Activated T-helper 1 cell treated with anti-CD3 and anti-CD28 coated beads, Interleukin-12 subunit alpha, Interleukin-12 subunit beta, Interleukin-2, Interleukin-4 antibody, amounts not matched to agents 30 ng/mL and 10 ng/mL and 1 ng/mL, durations not matched to agents 14 hours and 24 hours and 36 hours (primary cell): ENCODE results near the gene OLFM2. TPM values are rescaled to one million over a fixed set of nuclear protein-coding genes. Genes with fewer than 3 reads are reported as not detected.

Experiments used
- DNase-seq: peaks from one replicate; pipeline ENCODE4 v3.0.0; 2021; ENCODE audit warnings: low spot score
- H3K27ac Mint-ChIP-seq: one replicate; pipeline ENCODE4 v1.8.0; 2021; ENCODE audit warnings: mild to moderate bottlenecking, mixed read lengths
- H3K27me3 Mint-ChIP-seq: one replicate; pipeline ENCODE4 v1.8.0; 2022; ENCODE audit warnings: mild to moderate bottlenecking, moderate library complexity, mixed read lengths; ENCODE audit not compliant: insufficient read depth
- H3K36me3 Mint-ChIP-seq: one replicate; pipeline ENCODE4 v1.8.0; 2021; ENCODE audit warnings: low read depth, mixed read lengths
- H3K4me1 Mint-ChIP-seq: one replicate; pipeline ENCODE4 v1.8.0; 2021; ENCODE audit warnings: low read depth, mixed read lengths
- H3K4me3 Mint-ChIP-seq: one replicate; pipeline ENCODE4 v1.8.0; 2021; ENCODE audit warnings: mild to moderate bottlenecking, moderate library complexity, mixed read lengths
- H3K9me3 Mint-ChIP-seq: one replicate; pipeline ENCODE4 v1.8.0; 2021; ENCODE audit warnings: mixed read lengths
- intact Hi-C: fragments of 100-400 bp; cut with micrococcal nuclease; formaldehyde crosslinking; loops from one replicate; pipeline ENCODE4 v1.15.1; 2024
- total RNA-seq: library from RNA; stranded (reverse); gene quantifications from 2 replicates; pipeline ENCODE4 v1.2.3, GENCODE V29; 2022

Gene OLFM2
- total RNA-seq, 1 donor from 2014 or later, result 1.6 TPM

DNA sequence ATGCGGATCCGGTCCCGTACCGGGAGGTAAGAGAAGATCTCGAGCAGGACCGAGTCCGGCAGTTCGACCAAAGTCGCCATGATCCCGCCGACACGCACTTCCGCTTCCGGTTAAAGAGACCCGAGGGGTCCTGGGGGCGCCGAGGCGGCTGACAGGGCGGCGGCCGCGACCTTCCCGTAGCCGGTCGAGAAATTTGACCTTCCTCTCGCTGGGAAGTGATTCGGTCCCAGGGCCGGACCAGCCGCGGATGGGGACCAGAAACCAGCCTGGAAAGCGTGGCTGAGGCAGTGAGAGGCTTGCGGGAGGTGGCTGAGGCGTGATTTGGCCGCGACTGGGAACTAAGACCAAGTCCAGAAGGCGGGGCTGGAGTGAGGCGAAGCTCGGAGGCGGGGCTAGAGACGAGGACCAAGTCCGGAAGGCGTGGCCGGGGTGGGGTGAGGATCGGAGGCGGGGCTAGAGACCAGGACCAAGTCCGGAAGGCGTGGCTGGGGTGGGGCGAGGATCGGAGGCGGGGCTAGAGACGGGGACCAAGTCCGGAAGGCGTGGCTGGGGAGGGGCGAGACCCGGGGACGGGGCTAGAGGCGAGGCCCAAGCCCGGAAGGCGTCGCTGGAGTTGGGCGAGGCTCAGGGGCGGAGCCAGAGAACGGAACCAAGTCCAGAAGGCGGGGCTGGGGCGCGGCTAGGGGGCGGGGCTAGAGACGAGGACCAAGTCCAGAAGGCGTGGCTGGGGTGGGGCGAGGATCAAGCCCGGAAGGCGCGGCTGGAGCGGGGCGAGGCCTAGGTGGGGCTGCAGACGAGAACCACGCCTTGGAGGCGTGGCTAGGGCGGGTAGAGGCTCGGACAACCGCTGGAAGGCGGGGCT lies 117.3 kb downstream of the OLFM2 start, which contains the start of gene FBXL12:
TSS of gene FBXL12 (minus strand) at position 346 of the 862 bp plus-strand sequence. CDS start at position 80, 266 bp downstream.
- H3K4me1 Mint-ChIP-seq, result peaks cover 27% of the 10 kb centered on the region
- peaks cover 18% of the 10 kb centered on the region for H3K36me3 Mint-ChIP-seq
- H3K27ac Mint-ChIP-seq, result peak within 1 kb of the TSS; percentile 87
- intact Hi-C loops, result loop anchor here (1.0 to 2.0 kb wide), 11 partner anchors 8 to 679 kb away; partner anchors contain the start of genes PIN1, UBL5, ZNF317 and ZNF561
- H3K9me3 Mint-ChIP-seq, result peaks cover 13% of the 10 kb centered on the region
- peak within 1 kb of the TSS; percentile 90 for H3K4me3 Mint-ChIP-seq
- DNase-seq, result peak; percentile 100
- no peaks in the 10 kb centered on the region for H3K27me3 Mint-ChIP-seq

- Mint-ChIP-seq H3K27me3 (no peaks in the 10 kb centered on the region), H3K27ac (peak overlapping the region; percentile 87)
- intact Hi-C loops, result loop anchor here (1.0 to 2.0 kb wide), 2 partner anchors 507 to 678 kb away; partner anchors contain the start of gene ZNF317
These were observed 118.1 kb downstream of the OLFM2 start for GRCh38 chr19:9818175-9818733.

DNA sequence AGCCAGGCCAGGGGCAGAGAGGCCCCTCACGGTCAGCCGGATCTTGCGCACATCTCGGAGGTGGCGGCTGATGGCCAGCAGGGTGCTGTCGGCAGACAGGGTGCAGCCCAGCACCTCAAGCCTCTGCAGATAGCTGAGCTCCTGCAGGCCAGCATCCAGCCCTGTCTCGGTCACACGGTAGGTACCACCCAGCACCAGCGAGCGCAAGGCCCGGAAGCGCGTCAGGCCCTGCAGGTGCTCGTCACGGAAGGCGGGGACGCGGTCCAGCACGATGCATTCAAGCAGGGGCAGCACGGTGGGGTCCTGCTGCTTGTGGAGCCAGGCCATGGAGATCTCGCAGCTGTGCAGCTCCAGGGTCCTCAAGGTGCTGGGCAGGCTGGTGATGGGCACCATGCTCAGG lies 125.2 kb downstream of the OLFM2 start:
- intact Hi-C loops, result no loop called here
- H3K4me1 Mint-ChIP-seq, result peaks cover 10% of the 10 kb centered on the region
- no peak for DNase-seq
- H3K9me3 Mint-ChIP-seq, result peaks cover 10% of the 10 kb centered on the region
- no peaks in the 10 kb centered on the region for H3K27me3 Mint-ChIP-seq
- H3K4me3 Mint-ChIP-seq, result no peak overlapping the region
- peaks cover 25% of the 10 kb centered on the region for H3K36me3 Mint-ChIP-seq
- H3K27ac Mint-ChIP-seq, result no peak overlapping the region

More at GRCh38 chr19:9818175-9818733, 118.1 kb downstream of the OLFM2 start:
- Mint-ChIP-seq H3K4me3 (peak overlapping the region; percentile 90), H3K9me3 (peaks cover 16% of the 10 kb centered on the region), H3K4me1 (peaks cover 27% of the 10 kb centered on the region), H3K36me3 (peaks cover 20% of the 10 kb centered on the region)
- DNase-seq, result no peak

DNA sequence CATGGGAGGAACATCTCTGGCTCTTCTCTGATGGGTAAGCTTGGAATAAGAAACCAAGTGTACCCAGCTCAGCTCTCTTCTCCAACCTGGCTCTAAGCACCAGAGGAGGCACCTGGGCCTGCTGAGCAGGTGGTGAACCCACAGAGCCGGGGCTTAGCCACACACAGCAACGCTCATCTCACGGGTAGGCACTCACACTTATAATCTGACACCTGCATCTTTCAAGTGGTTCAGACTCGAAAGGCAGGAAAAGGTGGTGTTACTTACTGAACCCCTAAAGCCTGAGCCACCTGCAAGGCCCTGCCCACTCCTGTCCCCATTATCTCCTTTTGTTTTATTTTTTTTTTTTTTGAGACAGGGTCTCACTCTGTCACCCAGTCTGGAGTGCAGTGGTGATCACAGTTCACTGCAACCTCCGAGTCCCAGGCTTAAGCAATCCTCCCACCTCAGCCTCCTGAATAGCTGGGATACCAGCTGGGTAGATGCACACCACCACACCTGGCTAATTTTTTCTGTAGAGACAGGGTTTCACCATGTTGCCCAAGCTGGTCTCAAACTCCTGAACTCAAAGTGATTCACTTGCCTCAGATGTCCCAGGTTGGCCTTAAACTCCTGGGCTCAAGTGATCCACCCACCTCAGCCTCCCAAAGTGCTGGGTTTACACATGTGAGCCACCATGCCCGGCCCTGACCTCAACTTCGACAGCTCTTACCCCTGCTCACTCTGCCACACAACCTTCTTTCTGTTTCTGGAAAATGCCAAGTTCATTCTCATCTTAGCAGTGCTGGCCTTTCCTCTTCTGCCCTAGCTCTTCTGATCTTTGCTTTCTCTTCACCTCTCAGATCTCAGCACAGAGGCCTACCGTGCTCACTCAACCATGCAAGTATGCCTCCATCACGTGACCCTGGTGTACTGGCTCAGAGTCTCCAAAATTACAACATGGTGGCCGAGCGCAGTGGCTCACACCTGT lies 127.2 kb downstream of the OLFM2 start:
- H3K9me3 Mint-ChIP-seq, result peaks cover 4% of the 10 kb centered on the region
- intact Hi-C loops, result no loop called here

DNA sequence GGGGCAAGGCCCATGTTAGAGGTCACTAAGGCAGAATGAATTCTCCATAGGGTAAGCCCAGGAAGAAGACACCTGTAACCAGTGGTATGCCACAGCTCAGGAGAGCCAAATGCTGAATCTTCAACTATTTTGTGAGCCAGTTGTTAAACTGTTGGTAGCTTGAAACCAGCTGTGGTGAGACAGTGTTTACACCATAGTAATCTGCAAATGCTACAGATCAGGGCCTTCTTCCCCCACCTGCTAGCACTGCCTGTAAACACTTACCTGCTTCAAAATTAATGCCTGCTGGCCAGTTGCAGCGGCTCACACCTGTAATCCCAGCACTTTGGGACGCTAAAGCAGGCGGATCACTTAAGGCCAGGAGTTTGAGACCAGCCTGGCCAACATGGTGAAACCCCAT lies 129.5 kb downstream of the OLFM2 start:
- intact Hi-C loops, result no loop called here
- H3K4me1 Mint-ChIP-seq, result peaks cover 10% of the 10 kb centered on the region
- no peak overlapping the region for H3K4me3 Mint-ChIP-seq

More for the DNA sequence above, 127.2 kb downstream of the OLFM2 start:
- H3K4me3 Mint-ChIP-seq, result no peak overlapping the region
- peaks cover 10% of the 10 kb centered on the region for H3K4me1 Mint-ChIP-seq
- H3K27ac Mint-ChIP-seq, result peak overlapping the region; percentile 1
- H3K36me3 Mint-ChIP-seq, result peaks cover 19% of the 10 kb centered on the region
- H3K27me3 Mint-ChIP-seq, result no peaks in the 10 kb centered on the region
- DNase-seq, result no peak

More for the DNA sequence above, 129.5 kb downstream of the OLFM2 start:
- Mint-ChIP-seq H3K9me3 (no peaks in the 10 kb centered on the region), H3K27ac (no peak overlapping the region), H3K36me3 (peaks cover 21% of the 10 kb centered on the region), H3K27me3 (no peaks in the 10 kb centered on the region)
- DNase-seq, result no peak

Other genes starting within 250 kb of the OLFM2 start
- 2.3 and 2.4 TPM in 2 replicates for gene ZNF846, start 167.8 kb downstream of the OLFM2 start, total RNA-seq
- gene FBXL12, start 117.4 kb downstream of the OLFM2 start, total RNA-seq, result 19.4 and 20.7 TPM in 2 replicates
- gene UBL5, start 108.6 kb downstream of the OLFM2 start, total RNA-seq, result 338 and 351 TPM in 2 replicates
- 86.4 and 87.3 TPM in 2 replicates for gene PIN1, start 101.2 kb downstream of the OLFM2 start, total RNA-seq
- 0.67 and 0.76 TPM in 2 replicates for gene COL5A3, start 74.0 kb upstream of the OLFM2 start, total RNA-seq
- not detected in 2 replicates for gene RDH8, start 77.0 kb upstream of the OLFM2 start, total RNA-seq
- gene SHFL, start 149.8 kb upstream of the OLFM2 start, total RNA-seq, result 64.1 and 70.5 TPM in 2 replicates
- 8.2 and 8.5 TPM in 2 replicates for gene ANGPTL6, start 166.2 kb upstream of the OLFM2 start, total RNA-seq
- gene PPAN, start 169.8 kb upstream of the OLFM2 start, total RNA-seq, result 234 and 250 TPM in 2 replicates
- 64.4 and 64.9 TPM in 2 replicates for gene P2RY11, start 175.2 kb upstream of the OLFM2 start, total RNA-seq
- 371 and 377 TPM in 2 replicates for gene EIF3G, start 183.4 kb upstream of the OLFM2 start, total RNA-seq